Measurements from ENCODE around the gene GMIP.
A peak's percentile ranks its signal among the peaks of the same experiment; 100 is the strongest.
"Not testable (repeated sequence)": the region's sequence is repeated elsewhere in the genome, so short reads cannot be mapped to it uniquely, and the experiment has no call there.

GMIP gene

DNA sequence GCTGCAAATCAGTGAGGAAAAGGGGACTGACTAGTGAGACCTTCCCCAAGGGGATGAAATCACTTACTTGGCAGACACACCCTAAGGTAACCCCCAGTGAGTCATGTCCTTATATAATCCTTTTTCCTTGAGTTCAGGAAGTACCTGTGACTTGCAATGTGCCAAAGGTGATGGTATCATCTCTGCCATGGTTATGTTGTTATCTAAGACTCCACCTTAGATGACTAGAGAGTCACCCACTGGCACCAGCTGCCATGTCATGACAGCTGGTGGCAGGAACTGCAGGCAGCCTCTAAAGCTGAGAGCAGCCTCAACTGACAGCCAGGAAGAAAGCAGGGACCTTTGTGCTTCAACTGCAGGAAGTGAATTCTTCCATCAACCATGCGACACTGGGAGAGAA, 37.4 kb downstream of the GMIP start:
- DNase-seq (ENCODE audit: low read depth, low spot score): no peak

DNA sequence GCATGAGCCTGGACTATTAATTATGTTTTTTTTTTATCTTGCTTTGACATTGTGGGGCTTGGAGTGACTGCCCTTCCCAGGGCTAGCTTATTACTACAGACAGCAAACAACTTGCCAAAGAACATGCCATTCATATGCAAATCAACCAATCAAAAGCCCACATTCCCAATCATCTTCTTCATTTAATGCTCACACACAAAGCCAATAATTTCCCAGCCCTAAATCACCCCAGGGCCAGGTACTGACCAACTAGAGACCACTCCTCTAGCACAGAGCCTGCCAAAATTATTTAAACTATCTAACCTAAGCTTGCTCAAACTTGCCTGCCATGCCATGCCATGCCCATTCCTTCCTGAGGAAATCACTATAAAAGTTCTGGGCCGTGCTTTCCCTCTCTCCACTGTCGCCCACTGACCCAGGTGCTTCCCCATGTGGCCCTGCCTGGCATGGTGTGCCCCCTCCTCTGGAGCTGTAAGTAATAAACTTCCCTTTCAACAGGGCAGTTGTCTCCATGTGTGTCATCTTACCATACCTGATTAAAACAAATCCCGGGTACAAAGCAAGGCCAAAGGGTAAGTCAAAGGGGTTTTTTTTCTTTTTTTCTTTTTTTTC, 40.6 kb downstream of the GMIP start:
- DNase-seq (ENCODE audit: low read depth, low spot score): no peak

DNA sequence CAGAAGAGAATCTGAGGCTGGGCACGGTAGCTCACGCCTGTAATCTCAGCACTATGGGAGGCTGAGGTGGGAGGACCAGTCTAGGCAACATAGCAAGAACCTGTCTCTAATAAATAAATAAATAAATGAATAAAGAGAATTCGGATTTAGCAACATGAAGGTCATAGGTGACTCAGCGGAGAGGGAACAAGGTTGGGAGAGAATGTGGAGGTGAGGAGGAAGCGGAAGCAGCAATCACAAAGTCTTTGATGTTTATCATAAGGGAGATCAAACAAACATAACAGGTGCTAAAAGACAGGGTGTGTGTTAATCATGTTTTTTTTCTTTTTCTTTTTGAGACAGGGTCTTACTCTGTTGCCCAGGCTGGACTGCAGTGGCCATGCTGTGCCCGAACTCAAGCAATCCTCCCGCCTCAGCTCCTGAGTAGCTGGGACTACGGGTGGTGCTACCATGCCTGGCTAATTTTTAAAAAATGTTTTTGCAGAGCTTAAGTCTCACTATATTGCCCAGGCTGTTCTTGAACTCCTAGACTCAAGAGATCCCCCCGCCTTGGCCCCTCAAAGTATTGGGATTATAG, 41.2 kb downstream of the GMIP start:
- DNase-seq (ENCODE audit: low read depth, low spot score): no peak

DNA sequence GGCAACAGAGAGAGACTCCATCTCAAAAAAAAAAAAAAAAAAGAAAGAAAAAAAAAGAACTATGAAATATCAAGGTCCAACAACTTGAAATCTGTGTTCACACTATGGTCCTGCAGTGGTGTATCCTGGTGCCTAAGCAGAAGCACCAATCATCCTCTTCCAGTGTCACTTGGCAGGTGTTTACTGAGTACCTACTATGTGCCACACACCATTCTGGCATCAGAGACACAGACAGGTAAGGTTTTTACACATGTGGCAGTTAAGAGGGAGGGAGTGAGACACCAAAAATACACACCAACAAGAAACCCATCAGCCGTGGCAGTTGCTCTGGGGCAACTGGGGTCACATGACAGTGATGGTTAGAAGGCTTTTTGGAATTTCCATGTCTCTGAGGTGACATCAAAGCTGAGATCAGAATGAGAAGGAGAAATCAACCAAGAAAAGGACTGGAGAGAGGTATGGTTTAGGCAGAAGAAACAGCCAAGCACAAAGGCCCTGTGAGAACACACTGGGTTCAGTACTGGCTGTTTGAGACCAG, 42.6 kb downstream of the GMIP start:
- no peak for DNase-seq (ENCODE audit: low read depth, low spot score)

DNA sequence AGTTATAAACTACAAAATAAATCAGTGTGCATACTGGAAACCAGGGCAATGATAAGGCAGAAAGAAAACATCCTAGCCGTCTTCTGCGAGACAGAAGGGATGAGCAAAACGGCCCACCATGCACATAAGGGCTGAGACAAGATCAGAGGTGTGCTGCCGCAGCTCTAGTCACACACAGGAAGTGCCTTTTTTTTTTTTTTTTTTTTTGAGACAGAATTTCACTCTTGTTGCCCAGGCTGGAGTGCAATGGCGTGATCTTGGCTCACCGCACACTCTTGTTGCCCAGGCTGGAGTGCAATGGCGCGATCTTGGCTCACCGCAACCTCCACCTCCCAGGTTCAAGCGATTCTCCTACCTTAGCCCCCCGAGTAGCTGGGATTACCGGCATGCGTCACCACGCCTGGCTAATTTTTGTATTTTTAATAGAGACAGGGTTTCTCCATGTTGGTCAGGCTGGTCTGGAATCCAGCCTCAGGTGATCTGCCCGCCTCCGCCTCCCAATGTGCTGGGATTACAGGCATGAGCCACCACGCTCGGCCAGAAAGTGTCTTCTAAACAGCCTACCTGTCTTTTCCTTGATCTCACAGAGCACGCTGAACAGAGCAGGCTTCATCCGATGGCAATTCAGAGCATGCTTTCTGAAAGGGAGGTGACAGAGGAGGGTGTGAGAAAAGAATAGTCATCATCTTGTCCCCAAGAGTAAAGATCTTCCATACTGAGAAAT, 44.6 kb downstream of the GMIP start:
- DNase-seq (ENCODE audit: low read depth, low spot score): not testable (repeated sequence)

DNA sequence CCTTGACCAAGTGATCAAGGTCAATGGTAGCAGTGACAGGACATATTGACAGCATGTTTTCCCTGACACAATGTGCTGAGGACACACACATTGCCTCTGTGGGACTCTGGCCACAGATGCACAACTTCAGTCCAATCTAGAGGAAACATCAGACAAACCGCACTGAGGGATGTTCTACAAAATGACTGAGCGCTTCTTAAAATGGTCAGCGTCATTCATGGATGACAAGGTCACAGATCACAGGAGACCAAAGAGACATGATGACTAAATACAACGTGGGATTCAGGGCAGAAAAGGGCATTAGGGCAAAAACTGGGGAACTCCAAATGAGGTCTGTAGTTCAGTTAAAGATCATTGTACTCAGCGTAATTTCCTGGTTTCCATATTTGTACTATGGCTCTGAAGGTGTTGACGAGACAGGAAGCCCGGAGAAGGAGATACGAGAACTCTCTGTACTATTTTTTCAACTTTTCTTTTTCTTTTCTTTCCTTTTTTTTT, 45.6 kb downstream of the GMIP start:
- DNase-seq (ENCODE audit: low read depth, low spot score): no peak

DNA sequence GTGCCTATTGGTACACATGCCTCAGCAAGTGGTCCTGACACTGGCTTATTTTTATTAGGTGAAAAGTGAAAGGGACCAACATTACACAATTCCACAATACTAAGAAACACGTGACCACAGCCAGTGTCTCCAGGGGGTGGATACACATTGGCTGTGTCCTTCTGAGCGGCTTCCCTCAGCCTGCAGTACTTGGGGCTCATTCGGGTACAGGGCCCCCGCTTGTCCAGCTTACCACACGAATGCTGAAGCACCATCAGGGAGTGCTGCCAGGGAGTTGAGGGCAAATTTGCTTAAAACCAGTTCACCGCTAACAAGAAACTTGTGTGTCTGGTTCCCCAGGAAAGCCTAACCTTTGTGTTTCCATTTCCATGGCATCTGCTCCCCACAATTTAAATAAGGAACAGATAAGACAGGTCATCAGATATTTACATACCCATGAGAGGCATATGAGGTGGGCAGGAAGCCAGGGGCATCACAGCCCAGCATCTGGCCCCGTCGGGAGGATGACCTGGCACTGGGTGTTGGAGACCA, 48.2 kb downstream of the GMIP start:
- peak; percentile 45 for DNase-seq (ENCODE audit: low read depth, low spot score)

DNA sequence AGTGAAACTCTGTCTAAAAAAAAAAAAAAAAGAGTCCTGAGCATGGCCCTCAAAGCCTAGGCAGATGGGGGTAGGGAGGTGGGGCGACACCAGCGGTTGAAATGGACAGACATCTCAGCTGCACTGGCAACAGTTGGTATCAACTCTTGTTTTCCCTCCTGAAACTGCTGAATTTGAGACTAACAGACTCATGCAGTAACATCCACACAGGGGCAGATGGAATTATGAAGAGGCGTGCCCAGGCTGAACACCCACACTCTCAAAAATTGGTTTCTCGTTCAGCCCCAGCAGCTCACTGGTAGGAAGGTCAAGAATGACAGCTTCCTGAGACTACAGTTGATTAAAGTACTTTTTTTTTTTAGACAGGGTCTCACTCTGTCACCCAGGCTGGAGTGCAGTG, 49.1 kb downstream of the GMIP start:
- no peak for DNase-seq (ENCODE audit: low read depth, low spot score)

DNA sequence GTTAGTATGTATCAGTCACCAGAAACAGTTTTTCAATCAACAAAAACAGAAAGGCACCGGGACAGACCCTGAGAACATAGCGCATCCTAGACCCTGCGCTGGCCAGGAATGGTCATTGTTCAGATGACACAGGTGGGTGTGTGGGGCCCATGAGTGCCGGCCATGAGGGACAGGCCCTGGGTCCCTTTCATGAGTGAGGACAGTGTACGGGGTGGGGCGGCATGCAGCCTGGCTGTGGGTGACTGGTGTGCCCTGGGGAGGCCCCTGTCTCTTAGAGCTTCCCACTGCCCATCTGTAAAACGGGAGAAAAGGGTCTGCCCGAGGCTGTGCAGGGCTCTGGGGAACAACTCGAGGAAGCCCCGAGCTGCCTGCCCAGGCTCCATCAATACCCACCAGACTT, 50.8 kb downstream of the GMIP start:
- no peak for DNase-seq (ENCODE audit: low read depth, low spot score)

DNA sequence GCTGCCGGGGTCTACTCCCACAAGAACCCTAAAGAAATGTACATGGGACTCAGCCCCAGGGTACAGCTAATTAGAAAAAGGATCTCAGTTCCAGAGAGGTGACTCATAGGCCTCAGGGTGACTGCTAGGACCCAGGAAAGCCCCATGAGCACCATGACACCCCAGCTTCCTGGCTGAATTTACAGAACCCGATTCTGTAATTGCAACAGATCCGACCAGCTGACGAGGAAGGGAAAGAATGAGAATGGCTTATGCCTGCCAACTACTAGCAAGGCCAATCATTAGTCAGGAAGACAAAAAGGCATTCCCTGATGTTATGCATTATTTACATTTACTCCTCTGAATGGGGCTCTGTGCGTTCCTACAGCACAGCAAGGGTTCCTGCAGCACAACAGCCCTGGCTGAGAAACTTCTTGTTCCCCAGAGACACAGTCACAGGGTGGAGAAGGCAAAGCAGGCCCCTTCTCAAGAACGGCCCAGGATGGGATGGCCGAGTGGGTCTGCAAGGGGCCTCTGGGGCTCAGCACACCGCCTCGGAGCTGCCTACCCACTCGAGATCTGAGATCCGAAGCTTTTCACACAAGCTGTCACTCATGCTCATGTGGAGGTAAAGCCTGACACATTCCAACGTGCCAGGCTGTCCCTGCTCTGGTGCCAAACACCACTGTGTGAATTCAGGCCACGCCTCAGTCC, 52.2 kb downstream of the GMIP start:
- peak; percentile 44 for DNase-seq (ENCODE audit: low read depth, low spot score)

DNA sequence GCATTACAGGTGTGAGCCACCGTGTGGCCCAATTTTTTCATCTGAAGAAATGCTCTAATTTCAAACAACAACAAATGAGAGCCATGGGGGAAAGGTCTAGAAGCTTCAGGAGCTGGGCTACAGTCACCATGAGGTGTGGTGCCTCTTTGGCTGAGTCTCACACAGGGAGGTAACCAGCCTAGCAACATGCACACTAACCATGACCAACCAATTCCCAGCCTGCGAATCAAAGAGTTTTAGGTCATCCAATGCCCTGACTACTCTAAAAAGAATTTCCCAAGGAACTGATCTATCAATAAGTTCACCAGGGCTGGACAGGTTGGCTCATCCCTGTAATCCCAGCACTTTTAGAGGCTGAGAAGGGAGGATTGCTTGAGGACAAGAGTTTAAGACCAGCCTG, 54.9 kb downstream of the GMIP start:
- no peak for DNase-seq (ENCODE audit: low read depth, low spot score)

DNA sequence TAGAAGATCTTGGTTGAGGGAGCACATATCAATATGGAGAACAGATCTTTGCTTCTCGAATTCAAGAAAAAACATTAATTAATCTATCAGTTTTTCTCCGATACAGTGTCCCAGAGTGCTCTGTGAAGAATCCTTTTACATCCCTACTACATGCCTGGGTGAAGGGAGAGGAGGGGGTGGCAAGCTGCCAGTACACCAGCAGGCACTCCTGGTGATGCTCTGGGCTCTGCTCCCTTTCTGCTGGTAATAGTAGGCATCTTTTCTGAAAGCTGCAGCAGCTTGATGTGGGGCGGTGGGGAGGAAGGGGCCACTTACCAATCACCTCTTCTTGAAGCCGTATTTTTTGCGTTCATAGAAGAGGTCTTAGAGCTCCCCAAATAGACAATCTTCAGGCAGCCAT, 55.7 kb downstream of the GMIP start:
- DNase-seq (ENCODE audit: low read depth, low spot score): no peak

DNA sequence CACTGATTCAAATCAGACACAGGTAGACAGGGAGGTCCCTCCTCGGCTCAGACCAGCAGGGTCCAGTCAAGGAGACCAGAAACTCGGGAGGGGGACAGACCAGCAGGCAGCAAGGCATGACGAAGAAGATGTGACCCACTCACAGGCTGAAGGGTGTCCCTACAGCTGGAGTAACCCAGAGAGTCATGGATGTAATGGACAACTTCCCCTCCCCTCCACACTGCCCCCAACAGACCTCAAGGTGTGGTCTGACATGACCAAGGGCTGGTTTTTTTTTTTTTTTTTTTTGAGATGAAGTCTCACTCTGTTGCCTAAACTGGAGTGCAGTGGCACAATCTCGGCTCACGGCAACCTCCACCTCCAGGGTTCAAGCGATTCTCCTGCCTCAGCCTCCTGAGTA, 59.1 kb downstream of the GMIP start:
- no peak for DNase-seq (ENCODE audit: low read depth, low spot score)

DNA sequence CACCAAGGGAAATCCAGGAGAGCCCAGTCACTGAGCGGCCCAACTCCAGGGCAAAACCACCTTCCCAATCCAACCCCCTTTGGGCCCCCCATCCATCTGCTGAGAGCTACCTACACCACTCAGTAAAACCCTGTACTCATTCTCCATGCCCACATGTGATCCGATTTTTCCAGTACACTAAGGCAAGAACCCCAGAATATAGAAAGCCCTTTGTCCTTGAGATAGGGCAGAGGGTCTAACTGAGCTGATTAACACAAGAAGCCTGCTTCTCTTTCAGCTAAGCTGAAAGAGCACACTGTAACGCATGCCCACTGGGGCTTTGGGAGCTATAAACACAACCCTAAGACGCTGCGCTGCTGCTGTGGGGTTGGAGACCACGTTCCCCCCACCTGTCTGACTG, 61.0 kb downstream of the GMIP start:
- no peak for DNase-seq (ENCODE audit: low read depth, low spot score)

DNA sequence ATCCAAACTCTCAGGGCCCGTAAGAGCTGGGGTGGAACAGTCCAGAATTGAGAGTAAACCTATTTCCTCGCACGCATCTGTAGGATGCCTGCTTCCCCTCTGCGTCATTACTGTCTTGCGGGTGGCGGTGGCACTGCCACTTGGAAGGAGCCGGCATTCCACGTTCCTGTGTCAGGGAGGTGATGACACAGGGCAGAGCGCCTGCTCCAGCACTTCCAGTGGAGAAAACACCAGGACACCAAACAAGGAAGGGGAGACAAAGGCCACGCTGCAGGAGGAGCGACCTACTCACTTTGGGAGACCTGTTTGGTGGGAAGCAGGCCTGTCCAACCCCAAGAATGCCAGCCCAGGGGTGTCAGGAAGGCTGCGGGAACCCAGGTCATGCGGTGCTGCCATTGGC, 62.1 kb downstream of the GMIP start:
- no peak for DNase-seq (ENCODE audit: low read depth, low spot score)

DNA sequence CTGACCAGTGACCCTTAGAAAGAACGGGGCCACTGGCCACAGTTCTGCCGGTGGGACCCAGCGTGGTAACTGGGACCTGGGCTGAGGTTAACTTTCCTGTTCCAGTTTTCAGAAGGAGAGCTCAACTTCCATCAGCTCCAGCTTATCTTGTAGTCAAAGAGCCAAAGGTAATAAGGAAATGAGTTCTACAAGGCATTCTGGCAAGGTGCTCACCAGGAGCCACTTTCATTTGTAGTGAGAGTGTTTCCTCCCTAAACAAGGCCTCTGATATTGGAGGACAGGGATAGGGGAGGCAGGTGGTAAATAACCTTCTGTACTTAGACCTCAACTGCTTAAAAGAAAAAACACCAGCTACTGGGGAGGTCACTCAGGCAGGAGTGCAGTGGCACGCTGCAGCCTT, 63.0 kb downstream of the GMIP start:
- no peak for DNase-seq (ENCODE audit: low read depth, low spot score)

DNA sequence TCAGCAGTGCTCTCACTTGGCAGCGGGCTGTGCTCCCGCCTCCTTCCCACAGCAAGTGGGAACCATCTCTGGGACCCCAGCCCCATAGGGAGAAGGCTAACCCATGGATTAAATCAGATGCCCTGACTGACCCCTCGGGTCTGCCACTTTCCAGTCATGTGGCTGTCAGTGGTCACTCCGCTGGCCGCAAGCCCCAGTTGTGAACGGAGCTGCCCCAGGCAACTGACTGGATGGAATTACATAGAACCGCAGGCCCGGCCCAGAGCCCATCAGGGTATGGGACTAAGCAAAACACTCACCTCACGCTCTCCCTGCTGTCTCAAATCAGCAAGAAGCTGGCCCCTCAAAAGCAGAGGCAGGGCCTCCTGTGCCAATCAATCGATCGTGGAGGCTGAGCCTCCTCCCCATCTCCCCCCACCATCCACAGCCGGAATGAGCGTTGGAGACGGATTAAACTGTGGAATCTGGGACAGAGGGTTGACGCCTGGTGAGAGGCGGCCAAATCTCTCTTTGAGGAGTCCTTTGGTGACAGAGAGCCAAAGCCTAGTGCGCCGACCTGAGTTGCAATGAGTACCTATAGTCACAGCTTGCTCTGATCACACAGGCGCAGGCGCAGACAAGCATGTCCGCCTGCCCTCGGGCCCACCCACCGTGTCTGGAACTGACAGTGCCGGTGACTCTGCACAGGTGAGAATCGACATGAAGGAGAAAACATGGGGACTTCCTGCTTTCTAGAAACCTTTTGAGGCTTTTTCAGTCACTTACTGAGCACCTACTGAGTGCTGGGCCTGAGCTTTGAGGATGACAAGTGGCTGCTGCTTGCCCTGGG, 63.7 kb downstream of the GMIP start:
- DNase-seq (ENCODE audit: low read depth, low spot score): no peak

Measured in brain pericyte (primary cell).